NCI-H345 (cell line): Measurements from ENCODE around the gene SNED1.
"Not testable (repeated sequence)": the region's sequence is repeated elsewhere in the genome, so short reads cannot be mapped to it uniquely, and the experiment has no call there.

Source experiments
- DNase-seq: peaks from one replicate; lab custom pipeline; 2025; lab: John Stamatoyannopoulos, UW

Gene SNED1

DNA sequence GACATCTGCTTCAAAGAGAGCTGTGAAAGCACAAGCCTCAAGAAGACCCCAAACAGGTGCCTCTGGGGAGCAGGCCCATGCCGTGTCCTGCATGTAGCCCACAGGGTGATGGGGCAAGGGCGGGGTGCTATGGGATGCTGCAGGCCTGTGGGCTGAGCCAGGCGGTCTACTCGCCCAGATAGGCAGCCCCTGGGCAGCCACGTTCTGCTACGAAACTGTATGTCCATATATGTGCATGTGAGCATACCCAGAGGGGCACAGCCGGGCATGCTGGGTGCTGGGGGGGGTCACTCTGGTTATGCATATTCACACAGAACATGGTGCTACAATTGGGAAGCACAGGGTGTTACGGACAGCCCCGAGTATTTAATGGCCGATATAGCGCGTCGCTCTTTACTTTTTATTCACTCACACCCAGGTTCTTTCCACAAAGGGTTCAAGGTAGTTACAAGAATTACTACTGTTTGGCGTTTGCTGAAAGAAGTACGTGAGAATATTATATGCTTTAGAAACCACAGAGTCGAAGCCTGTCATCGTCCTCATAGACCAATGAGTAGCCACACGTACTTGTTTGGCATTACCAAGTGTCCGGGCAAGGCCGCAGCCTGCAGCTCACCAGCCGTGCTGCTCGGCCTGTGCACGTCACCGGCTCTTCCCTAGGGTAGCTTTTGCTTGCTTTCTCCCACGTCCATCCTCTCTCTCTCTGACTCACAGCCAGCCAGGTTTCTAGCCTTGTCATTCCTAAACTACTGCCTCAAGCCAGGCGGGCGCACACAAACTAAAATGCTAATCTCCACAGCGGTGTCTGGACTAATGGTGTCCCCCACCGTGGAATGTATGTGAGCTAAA, 89.2 kb downstream of the SNED1 start:
- no peak for DNase-seq

DNA sequence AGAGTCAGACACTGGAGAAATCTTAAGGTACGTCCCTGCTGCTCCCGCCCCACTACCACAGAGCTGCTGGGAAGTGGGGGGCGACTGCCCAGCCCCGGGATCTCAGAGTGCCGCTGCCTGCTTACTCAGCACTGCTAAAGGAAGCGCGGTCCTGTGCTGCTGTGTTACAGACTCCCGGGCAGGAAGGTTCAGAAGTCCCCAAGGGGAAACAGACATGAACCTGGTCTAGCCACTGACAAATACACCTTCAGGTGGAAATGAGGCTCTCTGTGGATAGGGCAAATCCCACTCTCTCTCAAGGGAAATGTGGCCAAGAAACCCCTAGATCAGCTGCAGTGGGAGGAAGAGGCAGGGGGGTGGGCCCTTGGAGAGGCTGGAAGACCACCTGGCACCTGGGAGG, 90.0 kb downstream of the SNED1 start:
- DNase-seq, result no peak

DNA sequence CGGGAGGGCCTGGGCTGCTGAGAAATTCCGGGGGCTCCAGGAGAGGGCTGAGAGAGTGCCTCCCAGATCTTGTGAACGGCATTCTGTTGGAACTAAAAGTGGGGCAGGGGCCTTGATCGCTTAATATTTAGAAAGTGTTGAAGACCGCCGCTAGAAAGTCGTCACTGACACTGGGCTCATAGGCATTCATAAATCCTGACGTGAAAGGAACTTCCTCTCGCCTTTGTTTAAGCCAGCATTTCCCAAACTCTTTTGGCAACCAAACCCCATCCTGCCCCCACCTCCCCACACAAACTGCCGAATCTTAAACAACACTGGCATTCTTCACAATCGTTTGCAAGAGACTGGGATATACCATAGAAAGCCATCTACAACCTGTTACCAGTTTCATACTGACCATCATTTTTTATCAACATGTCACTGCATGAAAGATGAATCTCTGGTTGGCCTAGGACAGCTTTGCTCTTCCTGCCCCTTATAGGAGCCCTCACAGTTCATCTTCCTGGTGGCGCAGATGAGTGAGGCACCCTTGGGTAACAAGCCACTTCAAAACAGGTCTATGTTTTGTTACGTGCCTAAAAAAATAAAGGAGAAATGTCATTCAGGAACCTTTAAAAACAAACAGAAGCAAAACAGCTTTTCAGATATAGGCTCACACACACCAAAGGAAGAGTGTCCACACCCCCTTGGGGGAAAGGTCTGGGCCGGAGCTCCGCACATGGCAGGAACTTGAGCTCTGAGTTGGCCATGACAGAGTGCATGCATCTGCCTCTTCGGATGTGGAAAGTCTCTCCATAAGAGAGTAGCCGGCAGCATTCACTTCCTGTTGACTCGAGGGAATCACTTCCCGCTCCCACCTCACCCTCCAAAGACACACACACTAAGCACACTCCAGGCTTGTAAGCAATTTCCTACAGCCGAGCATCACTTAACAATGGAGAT, 90.6 kb downstream of the SNED1 start:
- DNase-seq, result no peak

DNA sequence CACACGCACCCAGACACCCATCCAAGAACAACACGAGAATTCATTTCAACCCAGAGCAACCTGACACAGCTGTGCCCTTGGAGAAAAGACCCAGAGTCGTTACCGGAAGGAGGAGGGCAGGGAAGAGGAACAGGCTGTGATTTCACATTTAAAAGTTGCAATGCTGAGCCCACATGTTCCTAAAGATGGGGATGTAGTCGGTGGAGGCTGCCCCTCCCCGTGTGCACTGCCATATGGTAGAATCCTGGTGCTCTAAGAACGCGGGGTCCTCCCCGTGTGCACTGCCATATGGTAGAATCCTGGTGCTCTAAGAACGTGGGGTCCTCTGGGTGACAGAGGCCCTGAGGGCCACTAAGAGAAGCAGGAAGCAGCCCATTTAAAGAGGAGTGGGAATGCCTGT, 92.8 kb downstream of the SNED1 start:
- DNase-seq, result no peak

DNA sequence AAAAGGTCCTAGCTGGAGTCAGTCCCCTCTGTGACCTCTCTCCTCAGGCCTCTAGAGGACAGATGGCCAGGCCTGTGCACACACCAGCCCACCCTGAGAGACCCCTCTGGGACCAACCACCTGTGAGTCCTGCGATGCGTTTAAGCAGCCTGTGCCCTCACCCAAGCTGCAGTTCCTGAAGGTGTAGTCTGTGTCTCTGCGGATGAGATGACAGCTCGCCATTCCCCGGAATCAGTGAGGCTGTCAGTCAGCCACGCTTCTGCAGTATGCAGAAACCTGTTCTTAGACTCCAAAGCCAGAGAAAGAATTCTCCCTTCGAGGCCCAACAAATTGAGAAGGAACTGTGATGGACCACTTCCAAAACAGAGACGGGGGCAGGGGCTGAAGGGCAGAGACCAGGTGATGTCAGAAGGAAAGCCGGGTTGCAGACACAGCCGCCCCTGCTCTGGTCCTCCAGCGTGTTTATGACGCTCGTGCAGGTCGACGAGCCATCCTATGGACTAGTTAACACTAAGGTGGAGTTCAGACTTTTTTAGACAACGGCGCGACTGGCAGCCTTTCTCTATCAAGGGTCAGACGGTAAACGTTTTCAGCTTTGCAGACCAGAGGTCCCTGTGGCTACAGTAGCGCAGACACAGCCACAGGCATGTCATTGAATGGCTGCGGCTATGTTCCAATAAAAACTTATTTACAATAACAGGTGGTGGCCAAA, 93.5 kb downstream of the SNED1 start:
- DNase-seq, result no peak

DNA sequence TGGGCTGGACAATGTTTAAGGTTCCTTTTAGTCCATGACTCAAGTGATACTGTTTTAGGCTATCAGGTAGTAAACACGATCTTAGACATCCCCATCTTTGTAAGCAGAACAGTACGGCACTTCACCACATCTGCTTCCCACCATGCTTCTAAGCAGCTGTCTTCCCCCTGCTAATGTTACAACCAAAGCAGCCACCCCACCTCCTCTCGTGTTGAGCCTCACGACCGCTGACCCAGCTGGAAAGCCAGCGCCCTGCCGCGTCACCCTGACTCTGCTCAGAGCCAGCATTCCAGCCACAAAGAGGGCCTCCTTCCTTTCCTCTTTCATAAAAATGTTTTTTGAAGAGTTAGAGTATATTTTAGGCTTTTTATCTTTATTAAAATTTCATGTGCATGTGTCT, 94.3 kb downstream of the SNED1 start:
- no peak for DNase-seq

DNA sequence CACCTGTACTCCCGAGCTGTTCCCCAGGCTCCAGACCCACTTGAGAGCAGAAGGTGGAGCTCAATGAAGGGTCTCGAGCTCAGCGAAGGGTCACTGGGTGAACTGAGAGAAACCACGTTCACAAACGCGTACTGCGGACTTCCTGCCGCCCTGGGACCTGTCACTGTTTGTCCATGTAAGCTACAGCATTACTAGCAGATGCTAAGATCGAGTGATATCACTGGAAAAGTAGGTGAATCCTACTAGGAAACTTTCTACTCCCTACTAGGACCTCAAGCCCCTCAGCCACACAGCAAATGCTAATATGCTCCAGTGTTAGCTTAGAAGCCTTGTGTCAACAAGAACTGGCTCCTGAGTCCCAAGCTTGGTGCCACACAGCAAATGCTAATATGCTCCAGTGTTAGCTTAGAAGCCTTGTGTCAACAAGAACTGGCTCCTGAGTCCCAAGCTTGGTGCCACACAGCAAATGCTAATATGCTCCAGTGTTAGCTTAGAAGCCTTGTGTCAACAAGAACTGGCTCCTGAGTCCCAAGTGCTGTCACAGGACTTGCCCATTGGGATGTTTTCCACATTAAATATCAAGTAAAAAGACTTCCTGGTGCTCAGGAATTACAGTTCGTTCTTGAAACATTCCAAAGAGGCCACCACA, 94.8 kb downstream of the SNED1 start:
- DNase-seq, result peak; percentile 64

DNA sequence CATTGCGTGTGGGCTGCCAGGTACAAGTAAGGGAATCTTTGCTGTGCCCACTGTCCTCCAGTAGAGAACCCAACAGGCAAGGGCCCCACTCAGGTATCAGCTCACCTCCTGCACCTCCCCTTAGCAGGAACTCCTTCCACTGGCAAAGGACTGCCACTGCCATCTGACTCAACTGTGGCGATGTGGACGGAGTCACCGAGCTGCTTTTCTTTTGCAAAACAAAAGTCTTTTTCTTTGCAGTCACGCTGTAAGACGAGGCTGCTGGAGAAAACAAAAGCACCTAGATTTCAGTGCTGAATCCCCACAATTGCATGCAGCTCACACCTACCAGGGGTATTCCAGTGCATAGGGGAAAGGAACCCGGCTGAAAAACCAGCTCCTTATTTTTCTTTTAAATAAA, 95.8 kb downstream of the SNED1 start:
- no peak for DNase-seq

DNA sequence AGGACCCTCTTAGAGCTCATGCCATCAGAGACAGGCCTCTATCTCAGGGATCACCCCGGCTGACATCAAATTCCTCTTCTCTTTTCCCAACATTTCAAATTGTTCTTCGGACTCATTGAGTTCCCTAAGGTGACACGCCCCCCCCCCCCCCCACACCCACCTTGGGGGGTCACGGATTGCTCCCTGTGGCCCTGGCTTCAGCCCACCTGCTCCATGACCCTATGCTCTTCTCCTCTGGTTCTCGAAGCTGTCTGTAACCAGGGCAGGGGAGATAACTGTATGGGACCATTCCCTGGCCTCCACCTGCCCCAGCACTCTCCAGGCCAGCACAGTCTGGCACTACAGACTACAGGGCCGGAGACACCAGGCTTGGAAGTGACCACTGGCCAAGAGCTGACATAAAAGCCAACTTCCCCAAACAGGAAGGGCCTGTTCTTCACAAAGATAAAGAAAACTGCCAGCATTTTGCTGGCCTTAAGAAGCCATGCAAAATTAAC, 96.6 kb downstream of the SNED1 start:
- no peak for DNase-seq

DNA sequence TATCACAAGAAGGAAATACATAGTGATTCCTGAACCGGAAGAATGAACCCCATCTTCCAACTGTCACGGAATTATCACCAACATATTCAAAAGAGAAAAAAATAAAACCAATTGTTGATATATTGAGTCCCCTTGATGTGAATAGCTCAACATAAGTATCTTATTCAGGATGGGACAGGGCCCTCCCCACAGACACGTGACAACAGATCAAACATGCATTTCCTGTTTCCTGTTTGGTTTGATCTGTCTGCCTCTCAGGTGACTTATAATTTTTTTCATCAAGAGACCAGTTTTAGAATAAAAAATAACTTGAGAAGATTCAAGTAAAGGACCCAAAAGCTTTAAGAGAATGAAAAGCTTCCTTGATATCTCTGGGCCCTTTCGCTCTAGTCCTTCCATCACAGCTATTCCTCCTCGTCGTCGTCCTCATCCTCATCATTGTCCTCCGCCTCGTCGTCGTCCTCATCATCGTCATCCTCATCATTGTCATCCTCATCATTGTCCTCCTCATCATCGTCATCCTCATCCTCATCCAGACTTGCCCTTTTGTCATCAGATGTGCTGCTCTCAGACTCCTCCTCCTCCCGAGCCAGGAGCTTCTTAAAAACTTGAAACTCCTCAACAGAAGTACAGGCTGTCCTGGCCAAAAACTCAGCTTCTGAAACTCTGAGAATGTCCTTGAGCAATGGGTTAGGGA, 97.3 kb downstream of the SNED1 start:
- DNase-seq, result no peak

DNA sequence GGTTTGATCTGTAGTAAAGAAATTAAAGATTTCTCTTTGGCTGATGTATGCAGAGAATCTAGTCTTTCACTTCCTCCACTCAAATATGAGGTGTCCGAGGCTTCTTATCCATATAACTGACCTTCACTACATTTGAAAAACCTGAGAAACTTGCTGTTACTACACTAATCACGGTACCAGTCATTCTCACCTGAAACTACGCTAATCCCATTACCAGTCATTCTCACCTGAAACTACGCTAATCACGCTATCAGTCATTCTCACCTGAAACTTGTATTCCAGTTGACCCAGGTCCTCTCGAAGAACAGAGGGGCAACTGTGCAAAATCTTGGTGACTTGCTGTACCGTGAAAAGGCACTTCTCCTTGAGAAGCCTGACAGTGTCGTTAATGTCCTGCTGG, 98.6 kb downstream of the SNED1 start:
- DNase-seq, result no peak

DNA sequence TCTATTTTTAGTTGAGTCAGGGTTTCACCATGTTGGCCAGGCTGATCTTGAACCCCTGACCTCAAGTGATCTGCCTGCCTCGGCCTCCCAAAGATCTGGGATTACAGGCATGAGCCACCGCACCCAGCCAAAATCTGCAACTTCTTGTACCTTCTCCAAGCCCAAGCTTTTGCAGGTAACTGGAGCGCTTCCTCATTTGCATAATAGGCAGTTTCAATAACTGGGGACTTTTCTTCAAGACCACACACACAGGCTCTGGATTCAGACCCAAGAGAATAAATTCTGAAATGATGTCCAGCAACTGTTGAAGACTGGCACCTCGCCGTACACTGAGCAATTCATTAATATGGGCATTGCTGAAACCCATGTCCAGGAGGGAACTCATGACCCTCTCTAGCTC, 100.8 kb downstream of the SNED1 start:
- DNase-seq, result no peak

DNA sequence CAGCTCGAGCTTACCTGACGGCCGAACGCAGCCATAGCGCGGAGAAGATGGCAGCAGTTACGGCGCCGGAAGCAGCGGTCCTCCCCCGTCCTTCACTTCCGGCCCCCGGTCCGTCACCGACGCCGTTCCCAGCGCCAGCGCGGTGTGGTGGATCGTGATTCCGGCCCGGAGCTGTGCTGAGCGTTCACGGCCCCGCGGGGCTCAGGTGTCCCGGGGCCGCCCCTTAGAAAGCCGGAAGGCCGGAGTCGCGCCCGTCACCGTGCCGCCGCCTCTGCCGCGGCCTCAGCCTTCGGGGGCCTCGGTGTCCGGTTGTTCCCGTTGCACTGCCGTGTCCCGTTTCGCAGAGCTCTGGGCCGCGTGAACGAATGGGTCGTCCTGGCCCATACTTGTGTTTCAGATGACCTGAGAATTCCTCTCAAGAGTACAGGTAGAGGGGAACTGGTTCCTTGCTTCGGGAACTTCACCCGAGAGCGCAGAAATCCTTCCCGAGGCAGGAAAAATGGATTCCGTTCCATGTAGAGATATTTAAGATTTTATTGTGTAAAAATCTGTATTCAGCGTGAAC, 103.9 kb downstream of the SNED1 start, which contains the start of gene MTERF4:
Gene MTERF4, minus strand, starts transcription at position 49 of the 565 bp plus-strand sequence. Its CDS starts 14 bp downstream, at position 35.
- DNase-seq, result peak; percentile 91

DNA sequence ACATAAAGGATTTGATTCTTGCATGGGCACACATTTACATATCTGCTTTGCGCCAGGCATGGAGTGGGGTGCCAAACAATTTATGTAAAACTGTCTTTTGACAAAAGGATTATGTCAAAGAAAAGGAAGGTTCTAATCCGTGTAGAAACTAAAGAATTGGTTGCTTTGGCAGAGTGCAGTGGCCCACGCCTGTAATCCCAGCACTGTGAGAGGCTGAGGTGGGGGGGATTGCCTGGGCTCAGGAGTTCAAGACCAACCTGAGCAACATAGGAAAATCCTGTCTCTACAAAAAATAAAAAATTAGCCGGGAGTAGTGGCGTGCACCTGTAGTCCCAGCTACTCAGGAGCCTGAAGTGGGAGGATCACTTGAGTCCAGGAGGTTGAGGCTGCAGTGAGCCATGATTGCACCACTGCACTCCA, 104.8 kb downstream of the SNED1 start:
- DNase-seq, result no peak

DNA sequence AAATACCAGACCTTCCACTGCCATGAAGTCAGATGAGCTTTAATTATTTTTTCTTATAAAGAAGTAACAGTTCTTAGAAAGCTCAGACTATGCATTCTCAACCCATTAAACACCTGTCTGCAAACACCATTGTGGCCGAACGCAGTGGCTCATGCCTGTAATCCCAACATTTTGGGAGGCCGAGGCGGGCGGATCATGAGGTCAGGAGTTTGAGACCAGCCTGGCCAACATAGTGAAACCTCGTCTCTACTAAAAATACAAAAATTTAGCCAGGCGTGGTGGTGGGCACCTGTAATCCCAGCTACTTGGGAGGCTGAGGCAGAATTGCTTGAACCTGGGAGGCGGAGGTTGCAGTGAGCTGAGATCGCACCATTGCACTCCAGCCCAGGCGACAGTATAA, 106.2 kb downstream of the SNED1 start:
- not testable (repeated sequence) for DNase-seq

DNA sequence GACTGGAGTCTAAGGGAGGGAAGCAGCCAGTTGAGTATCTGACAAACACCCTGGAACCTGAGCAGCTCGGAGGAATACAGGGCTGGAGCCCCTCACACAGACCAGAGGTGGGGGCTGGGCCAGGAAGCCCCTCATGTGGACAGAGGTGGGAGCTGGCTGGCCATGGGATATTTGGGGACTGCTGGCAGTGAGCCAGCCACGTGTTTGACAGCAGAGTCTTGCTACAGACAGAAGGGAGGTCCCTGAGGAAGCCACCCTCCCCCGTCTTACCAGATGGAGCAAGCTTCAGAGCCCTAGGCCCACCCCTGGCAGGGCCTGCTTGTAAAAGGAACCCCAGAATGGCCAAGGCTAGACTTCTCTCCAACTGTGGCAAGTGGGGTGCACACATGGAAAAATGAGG, 107.2 kb downstream of the SNED1 start:
- no peak for DNase-seq

DNA sequence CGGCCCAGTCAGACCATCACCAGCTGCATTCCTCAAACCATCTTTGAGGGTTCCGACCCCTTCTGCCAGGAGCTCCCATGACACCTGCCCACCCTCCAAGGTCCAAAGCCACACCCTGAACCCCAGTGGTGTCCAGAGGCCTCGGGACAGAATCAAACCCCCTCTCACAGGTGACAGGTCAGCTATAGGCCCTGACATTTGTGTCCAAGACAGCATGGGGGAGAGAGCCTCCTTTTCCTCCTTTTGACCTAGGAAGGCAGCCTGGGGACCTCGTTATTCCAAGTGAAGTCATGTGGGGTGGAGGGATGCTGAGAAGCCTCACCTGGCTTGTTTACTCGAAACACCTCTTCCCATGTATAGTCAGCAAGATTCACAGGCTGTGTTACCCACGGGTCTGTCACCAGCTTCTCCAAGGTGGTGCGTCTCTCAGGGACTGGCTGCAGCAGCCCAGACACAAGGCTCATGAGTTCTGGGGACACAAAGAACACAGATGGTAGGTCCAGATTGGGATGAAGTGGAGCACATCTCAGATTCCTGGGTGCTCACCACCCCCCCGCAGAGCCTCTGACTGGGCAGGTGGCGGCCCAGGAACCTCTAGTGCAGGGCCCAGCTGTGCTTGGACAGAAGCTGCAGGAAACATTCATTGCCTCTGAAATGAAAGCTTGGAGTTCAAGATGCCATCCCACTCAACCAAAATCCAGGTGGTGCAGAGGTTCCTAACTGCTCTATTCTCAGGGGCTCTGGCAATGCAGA, 108.8 kb downstream of the SNED1 start:
- no peak for DNase-seq

DNA sequence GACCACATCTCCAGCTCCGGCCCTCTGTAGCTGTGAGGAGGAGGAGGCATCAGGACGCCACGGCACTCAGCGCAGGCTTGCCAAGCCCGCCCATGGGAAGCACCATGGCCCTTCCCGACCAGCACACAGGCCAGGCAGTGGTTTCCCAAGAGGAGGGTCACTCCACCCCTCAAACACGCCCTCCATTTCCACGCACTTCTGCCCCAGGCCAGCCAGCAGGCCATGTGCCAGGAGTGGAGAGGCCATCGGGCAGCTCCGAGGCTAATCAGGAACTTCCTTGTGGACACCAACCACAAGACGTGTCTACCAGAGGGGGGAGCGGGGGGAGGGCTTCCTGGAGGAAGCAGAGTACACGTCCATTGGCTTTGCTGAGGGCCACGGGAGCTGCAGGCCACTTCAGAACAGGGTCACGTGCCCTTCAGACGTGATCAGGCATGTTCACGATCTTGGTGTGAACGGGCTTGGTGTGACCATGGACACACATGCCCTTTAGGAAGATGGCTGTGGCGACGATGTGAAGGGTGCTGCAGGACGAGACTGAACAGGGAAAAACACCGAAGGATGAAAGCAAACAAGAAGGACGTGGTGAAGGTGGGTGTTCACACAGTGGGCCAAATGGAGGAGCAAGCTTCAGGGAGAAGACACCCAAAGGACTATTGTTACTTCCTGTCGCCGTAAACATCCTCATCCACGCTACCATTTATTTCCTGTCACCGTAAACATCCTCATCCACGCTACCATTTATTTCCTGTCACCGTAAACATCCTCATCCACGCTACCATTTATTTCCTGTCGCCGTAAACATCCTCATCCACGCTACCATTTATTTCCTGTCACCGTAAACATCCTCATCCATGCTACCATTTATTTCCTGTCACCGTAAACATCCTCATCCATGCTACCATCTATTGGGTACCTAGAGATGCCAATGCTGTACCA, 110.1 kb downstream of the SNED1 start:
- no peak for DNase-seq
